GM18498 (cell line): ENCODE measurements around the gene CHST8.

Experiments used
- ATAC-seq: cut with Tn5 transposase; IDR thresholded peaks from one replicate; pipeline ENCODE4 v1.9.1; 2021; ENCODE audit warnings: mild to moderate bottlenecking, moderate library complexity; ENCODE audit not compliant: unreplicated experiment

The CHST8 gene

GRCh38 chr19:33763633-33764371 lies 142.0 kb downstream of the CHST8 start:
- no peak for ATAC-seq

- no peak for ATAC-seq
Measured at GRCh38 chr19:33766623-33767022, 144.9 kb downstream of the CHST8 start.

GRCh38 chr19:33767898-33768413 lies 146.2 kb downstream of the CHST8 start:
- no peak for ATAC-seq

- no peak for ATAC-seq
Measured at GRCh38 chr19:33769208-33769607, 147.5 kb downstream of the CHST8 start.

- ATAC-seq, result no peak
Measured at GRCh38 chr19:33770107-33770506, 148.4 kb downstream of the CHST8 start.

GRCh38 chr19:33771384-33772101 lies 149.8 kb downstream of the CHST8 start:
- peak; percentile 57 for ATAC-seq

- no peak for ATAC-seq
Measured at GRCh38 chr19:33772102-33772857, 150.5 kb downstream of the CHST8 start.

- no peak for ATAC-seq
Measured at GRCh38 chr19:33772858-33773180, 151.1 kb downstream of the CHST8 start.

GRCh38 chr19:33773704-33774624 lies 152.2 kb downstream of the CHST8 start:
- no peak for ATAC-seq

GRCh38 chr19:33774751-33775150 lies 153.0 kb downstream of the CHST8 start:
- no peak for ATAC-seq

GRCh38 chr19:33775731-33776487 lies 154.2 kb downstream of the CHST8 start:
- no peak for ATAC-seq

- no peak for ATAC-seq
Measured at GRCh38 chr19:33777351-33777750, 155.6 kb downstream of the CHST8 start.

GRCh38 chr19:33777753-33778088 lies 156.0 kb downstream of the CHST8 start:
- ATAC-seq, result no peak

- peak; percentile 79 for ATAC-seq
Measured at GRCh38 chr19:33778089-33778791, 156.5 kb downstream of the CHST8 start.

- ATAC-seq, result no peak
Measured at GRCh38 chr19:33779849-33780248, 158.1 kb downstream of the CHST8 start.

- no peak for ATAC-seq
Measured at GRCh38 chr19:33780251-33780650, 158.5 kb downstream of the CHST8 start.

GRCh38 chr19:33780746-33781145 lies 159.0 kb downstream of the CHST8 start:
- no peak for ATAC-seq

GRCh38 chr19:33781415-33781935 lies 159.7 kb downstream of the CHST8 start:
- no peak for ATAC-seq

- ATAC-seq, result no peak
Measured at GRCh38 chr19:33781996-33782395, 160.2 kb downstream of the CHST8 start.
